ENCODE data around the gene EBF4.

- TF ChIP-seq CTCF (IDR thresholded peaks at IDR 0.05) (no peak), POLR2A (IDR thresholded peaks at IDR 0.05) (no peak)
Measured at GRCh38 chr20:2657241-2657640, 35.3 kb upstream of the EBF4 start.

Data from right lobe of liver (tissue), 4 donors.